ENCODE measurements around the gene NUDT12. TPM values are rescaled to one million over a fixed set of nuclear protein-coding genes. Genes with fewer than 3 reads are reported as not detected.

The NUDT12 gene
- polyA plus RNA-seq, 1 donor = 32.8 TPM

DNA sequence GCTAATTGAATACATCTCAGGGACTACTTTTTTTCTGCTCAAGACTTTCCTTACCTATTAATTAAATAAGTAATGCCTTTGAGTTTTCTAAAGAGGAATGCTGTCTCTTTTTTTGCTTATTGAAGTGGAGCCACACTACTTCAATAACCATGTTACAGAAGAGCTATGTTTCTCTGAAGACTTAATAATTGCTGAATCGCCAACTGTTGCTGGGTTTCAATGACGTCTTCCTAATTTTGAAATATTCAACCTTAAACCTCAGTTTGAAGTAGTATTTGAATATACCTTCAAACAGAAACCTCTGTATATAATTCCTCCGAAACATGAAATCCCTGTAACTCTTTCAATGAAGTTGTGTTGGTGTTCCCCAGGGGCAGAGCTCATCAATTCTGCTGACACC, 21.0 kb downstream of the NUDT12 start:
- no peak for DNase-seq

DNA sequence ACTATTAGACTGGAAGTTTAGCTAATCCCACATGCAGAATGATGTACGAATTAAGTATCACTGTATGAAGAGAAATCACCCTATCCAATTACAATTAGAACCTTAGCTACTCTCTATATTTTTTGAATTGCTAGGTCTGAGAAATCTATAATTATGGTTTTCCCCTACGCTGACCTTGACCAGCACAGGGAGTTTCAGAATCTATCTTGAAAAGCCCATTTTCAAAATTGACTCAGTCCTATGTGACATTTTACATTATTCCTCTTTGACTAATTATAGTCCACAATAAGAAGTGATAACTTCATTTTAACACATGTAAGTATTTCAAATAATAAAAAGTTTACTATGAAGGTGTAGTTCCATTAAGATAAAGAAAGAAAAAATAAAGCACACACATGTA, 21.5 kb downstream of the NUDT12 start:
- DNase-seq = no peak

DNA sequence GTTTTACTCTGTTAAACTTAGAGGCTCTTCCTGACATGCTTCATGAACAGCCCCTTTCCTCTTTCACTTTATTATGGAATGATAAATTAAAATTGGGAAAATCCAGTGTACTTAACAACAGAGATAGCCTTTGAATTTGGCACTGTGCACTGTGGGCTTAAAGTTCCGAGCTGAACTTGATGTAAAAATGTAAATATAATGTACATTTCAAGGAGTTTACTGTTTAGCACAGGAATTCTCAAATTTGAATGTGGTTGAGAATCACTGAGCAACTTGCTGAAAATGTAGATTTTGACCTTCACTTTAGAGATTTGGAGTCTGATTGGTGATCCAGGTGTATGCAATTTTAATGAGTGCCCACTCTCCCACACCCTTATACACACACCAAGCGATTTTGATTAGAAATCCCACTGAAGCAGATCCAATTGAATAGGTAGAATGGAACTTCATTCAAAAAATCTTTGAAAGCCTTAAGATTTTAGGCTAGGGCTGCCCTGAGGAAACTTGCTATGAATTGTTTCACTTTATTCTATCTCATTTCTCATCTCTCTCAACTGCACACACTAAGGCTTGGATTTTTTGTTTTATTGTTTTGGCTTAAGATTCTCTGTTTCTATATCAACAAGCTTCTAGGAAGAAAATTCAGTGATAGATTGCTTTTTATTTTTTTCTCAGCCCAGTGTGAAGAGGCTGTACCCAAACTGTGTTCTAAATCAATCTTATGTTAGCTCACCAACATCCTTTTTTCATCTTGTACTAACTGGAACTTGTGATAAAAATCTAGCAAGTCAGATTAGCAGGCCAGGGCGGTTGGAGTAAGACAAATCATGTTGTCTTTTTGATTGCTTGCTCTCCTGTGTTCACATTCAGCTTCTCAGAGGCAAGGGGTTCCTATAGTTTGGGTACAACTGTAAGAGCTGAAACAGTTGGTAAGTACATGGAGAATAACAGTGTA, 22.9 kb downstream of the NUDT12 start:
- DNase-seq = no peak

DNA sequence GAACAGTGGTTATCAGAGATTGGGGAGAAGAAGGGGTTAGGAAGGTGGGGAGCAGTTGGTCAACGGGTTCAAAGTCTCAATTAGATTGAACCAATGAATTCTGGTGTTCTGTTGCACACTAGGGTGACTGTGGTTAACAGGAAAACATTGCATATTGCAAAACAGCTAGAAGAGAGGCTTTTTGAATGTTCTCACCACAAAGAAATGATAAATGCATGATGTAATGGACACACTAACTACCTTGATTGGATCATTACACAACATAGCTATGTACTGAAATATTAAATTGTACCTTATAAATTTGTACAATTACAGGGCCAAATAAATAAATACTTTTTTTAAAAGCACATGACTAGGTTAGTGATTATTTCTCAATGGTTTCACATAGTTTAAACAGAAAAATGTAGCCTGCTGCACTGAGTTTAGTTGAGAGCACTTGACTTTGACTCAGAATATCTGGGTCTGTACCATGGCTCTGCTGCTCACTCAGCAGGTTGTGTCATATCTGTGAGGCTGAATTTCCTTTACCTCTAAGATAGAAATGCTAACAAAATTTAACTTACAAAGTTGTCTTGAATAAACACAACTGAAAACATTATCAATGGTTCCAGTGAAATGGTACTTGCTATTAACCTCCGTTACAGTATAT, 30.4 kb downstream of the NUDT12 start:
- no peak for DNase-seq

DNA sequence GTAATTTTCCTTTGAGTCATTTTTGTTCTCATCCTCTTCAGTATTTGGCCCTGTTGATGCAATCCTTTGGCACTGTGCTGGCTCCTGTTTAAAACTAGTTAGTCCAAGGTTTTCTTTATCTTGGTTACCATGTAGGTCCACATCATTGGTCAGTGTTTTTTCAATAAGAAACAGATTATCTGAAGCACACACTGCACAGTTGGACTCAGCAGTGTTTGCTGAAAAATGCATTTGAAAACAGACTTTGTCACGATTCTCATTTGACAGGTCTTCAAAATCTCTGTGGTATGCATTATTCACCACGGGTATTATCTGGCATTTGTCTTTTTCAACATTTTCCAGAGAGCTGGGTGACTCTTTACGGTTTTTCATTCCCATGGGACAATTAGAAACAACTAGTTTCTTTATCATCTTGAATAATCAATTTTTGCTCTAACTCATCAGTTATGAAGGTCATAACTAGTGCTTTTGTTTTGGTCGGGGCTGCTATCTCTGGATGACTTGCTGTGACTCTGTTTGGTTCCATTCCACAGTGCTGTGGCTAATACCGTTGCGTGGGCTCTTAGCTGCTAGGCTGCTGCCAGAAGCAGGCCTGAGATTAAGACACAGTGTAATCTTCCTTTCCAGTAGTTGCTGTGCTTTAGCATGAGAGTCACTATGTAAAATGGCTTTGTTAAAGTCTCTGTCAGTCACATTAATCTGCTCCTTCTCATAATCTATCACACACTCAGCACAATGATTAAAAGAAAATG, 36.2 kb downstream of the NUDT12 start:
- no peak for DNase-seq

DNA sequence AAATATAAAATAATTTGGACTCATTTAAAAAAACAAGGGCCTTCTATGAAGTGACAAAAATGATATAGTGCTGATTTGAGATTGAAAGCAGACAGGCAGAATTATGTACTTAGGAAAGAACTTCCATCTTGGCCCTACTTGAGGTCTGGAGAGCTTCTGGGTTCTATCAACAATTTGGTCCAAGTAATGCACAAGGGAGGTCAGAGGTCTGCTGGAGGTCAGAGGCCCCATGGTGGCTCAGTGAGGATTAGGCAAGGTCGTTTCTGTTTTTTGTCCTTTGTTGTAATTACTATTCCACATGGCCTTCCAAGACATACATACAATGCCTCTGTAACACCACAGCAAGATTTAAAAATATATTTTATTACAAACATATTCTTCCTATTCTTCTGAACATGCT, 37.2 kb downstream of the NUDT12 start:
- DNase-seq = no peak

DNA sequence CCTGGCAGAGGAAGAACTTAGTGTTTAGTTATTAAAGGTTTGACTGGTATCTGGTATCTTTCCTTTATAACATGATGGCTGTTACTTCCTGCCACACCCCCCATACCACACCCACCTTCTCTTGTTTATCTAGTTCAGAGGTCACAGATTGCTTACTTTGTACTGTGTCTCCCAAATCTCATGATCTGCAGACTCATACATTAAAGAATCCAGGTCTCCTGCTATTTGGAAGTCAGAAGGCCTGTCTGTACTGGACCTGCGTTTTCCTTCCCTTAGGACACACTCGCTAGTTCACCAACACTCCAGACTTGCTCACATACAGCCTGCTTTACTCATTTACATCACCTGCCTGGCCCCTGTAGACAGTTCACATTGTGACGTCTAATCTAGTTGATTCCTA, 39.3 kb downstream of the NUDT12 start:
- no peak for DNase-seq

DNA sequence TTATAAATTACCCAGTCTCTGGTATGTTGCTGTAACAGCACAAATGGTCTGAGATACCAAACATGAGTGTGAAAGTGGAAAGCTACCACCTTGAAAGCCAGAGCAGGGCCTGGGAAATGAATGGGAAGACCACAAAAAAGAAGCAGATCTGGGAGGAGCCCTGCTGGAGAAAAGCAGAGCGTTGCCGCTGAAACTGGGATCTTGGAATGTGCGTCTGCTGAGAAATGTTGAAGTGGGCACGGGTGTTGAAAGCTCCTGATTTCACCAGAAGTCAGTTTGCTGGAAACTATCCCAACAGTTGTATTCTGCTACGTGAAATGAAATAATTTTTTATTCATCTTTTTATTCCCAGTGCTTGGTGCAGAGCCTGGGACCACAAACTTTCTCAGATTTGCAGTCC, 40.0 kb downstream of the NUDT12 start:
- no peak for DNase-seq

DNA sequence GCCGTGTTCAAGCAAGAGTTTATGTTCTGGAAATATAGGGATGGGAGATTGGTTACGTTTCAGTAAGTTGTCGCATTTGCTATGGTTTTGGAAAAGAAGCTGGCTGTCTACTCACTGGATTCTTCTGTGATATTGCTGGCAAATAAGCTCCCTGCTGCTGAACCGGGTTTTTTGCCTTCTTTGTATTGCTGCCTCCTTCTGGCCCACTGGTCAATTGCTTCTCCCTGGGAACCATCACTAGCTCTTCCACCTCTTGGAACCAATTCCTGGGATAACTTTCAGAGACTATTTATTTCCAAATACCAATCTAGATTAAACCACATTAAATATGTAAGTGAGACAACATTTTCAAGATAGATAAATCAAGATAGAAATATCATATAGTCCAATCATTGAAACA, 43.0 kb downstream of the NUDT12 start:
- no peak for DNase-seq

DNA sequence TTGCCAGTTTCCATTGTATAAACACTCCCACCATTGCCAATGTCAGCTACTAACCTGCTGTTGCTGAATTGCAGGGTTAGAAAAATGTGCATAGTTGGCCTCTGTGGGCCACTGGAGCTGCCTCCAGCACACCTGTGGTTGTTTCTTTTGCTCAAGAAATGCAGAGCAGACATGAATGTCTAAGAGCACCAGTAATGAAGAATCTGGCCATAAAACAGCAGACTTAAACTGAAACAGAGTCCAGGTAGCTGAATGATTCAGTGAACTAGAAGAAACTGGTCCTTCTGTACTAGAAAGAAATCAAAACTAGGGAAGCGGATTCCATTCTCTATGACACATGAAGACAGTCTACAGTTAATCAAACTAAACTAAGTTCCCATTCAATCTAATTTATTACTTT, 48.2 kb downstream of the NUDT12 start:
- no peak for DNase-seq

DNA sequence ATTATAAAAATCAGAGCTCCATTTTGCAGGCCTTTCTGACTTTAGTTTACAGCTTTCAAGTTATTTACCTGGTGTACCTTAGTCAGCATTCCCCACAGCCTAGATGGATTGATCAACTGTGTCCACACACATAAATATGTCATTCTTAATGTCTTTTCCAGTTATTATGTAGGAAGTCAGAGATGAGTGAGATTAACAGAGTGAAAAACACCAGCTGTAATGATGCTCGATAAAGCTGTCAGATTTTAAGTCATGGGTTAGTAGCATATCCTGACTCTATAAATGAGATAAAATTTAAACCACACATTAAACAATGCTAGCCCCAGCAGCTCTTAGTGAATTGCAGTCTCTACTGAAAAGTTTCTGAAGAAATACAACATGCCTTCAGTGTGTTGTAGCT, 48.9 kb downstream of the NUDT12 start:
- peak; percentile 39 for DNase-seq

DNA sequence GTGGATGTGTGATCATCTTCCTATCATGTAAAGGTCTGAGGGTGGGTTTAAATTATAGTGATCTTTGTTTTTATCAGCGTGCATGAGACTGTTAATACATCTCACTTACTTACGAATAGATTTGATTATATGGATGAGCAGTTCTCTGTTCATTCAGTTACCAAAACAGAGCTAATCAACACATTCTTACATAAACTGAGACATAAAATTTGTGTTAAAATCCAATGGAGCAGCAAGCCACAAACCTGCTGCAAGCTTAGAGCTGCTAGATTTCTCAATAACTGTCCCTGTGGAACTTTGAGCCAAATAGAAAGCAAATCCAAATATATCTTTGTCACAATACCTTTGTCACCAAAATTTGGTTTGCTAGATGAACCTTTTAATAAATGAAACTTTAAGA, 50.1 kb downstream of the NUDT12 start:
- no peak for DNase-seq

DNA sequence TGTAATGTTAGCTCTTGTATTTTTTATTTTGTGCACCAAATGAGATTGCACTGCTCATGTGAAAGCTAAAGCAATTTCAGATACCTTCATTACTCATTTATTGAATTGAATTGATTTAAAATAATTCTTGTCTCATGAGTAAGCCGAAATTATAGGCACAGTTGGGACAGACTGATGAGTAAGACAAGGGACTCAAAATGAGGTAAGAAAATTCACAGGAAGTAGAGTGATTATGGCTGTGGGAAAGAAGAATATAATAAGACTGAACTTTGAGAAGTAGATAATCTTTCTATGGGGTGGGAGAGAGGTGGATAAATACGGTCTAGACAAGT, 51.1 kb downstream of the NUDT12 start:
- no peak for DNase-seq

DNA sequence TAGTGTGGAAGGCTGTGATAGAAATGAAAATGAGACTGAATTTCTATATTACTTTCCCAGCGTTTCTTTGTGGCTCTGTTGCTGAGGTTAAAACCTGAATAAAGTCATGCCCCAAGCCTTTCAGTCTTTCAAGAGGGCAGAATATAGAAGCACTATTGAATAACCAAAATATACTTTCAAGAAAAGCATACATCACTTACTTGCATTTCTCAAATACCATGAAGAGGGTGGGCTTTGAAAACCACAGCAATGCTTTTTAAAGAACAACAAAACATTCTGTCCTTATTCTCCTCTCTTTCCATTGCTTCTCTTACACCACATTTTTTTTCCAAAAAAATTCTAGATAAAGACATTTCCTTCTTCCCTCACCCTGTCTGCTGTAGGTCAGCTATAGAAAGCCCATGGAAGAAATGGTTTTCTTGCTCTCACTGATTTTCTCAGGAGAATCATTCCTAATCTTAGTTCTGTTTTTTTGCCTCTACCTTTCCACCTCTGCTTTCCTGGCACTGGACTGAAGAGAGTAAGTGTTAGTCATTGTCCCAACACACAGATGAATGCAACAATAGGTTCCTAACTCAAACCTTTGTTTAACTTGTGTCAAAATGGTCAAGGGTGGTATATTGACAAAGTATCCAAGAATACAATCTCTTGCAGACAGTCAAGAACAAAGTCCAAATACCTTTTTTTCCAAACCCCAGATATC, 51.6 kb downstream of the NUDT12 start:
- no peak for DNase-seq

DNA sequence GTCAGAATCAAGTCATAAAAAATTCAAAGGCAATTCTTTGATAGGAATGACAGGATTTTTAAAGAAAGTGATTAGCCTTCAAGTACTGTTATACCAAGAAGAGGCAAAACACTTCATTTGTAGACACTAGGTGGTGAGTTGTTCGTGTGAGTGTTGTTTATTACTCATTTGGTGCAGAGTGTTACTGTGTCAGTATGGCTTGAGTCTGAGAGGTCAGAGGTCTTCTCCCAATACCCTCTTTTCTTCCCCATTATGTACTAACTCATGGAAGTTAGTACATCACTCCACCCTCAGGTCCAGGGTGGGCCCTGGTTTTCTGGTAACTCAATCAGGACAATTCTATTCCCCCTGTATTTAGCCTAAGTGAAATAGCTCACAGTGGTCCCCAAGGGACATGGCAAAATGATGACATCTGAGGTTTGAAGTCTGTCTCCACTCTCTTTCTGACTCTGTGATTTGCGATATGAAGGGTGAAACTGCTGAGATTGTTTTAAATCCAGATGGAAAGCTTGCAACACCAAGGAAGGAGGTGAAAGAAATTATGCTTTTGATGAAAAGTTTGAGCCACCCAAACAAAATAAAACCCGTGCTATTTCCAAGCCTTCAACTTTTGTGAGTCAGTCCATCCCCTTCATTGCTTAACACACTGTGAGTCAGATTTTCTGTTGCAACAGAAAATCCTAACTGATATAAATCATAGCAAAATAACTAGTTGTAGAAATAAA, 56.8 kb downstream of the NUDT12 start:
- no peak for DNase-seq

DNA sequence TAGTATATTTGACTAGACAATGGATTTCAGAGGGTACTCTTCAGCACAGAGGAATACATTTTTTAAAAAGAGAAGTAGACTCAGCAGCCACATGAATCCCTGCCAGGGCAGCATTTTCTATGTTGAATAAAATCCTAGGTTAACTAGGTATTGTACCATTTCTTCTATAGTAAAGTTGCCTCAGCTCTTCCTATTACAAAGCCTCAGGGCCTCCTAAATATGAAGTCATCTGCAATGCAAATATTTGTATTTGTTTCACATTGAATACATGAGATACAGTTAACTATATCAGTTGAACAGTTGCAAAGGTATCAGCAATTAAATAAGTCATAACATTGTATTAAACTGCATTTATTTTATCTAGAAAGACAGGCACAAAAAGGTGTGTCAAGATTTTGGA, 59.5 kb downstream of the NUDT12 start:
- DNase-seq = no peak

DNA sequence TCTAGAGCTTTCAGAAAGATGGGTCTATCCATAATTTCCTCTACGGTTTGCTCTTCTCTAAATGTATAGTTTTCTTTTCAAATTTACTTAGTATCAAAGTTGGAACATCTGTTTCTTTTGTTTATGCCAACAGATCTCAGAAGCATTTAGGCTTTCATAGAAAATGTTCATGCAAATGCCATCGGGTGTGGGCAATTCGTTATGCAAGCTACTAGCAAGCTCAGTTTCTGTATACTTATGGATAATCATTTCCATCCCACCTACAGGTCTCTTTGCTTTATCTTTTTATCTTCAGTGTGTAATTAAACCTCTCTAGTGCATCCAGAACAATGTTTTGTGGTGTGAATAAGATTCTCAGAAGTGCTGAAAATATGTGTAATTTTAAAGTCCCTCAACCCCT, 59.9 kb downstream of the NUDT12 start:
- no peak for DNase-seq

All from left kidney (tissue), 2 donors.